Memory B cell (primary cell): Measurements from ENCODE around the gene CHGA.

Experiments
- ATAC-seq: fragments of 150-1000 bp; cut with Tn5 transposase; 2 replicates; pipeline ENCODE4 v1.10.0; 2021; ENCODE audit warnings: low read depth, mild to moderate bottlenecking, moderate library complexity
- DNase-seq, 2 donors: peaks; one replicate each; pipeline ENCODE4 v3.0.0; 2022; ENCODE audit warnings: low spot score in 2 of 2
- H3K27ac Mint-ChIP-seq: one replicate; pipeline ENCODE4 v1.8.0; 2022; ENCODE audit warnings: mild to moderate bottlenecking, moderate library complexity, mixed read lengths
- H3K27me3 Mint-ChIP-seq: one replicate; pipeline ENCODE4 v1.8.0; 2022; ENCODE audit warnings: mixed read lengths
- H3K36me3 Mint-ChIP-seq: one replicate; pipeline ENCODE4 v1.8.0; 2022; ENCODE audit warnings: mild to moderate bottlenecking, mixed read lengths
- H3K4me1 Mint-ChIP-seq: one replicate; pipeline ENCODE4 v1.8.0; 2022; ENCODE audit warnings: mixed read lengths
- H3K4me3 Mint-ChIP-seq: one replicate; pipeline ENCODE4 v1.8.0; 2022; ENCODE audit warnings: mild to moderate bottlenecking, moderate library complexity, mixed read lengths
- H3K9me3 Mint-ChIP-seq: one replicate; pipeline ENCODE4 v1.8.0; 2022; ENCODE audit warnings: mixed read lengths

CHGA gene

GRCh38 chr14:92917956-92918355 lies 5.0 kb upstream of the CHGA start:
- DNase-seq (no peak), ATAC-seq (no peak)
- H3K36me3 Mint-ChIP-seq, result no peaks in the 10 kb centered on the region
- H3K27me3 Mint-ChIP-seq, result peaks cover 23% of the 10 kb centered on the region
- H3K4me1 Mint-ChIP-seq, result no peaks in the 10 kb centered on the region
- no peak overlapping the region for H3K27ac Mint-ChIP-seq
- no peak overlapping the region for H3K4me3 Mint-ChIP-seq
- H3K9me3 Mint-ChIP-seq, result peaks cover 2% of the 10 kb centered on the region

GRCh38 chr14:92920001-92920400 lies 2.9 kb upstream of the CHGA start:
- ATAC-seq, result no peak
- no peak overlapping the region for H3K4me3 Mint-ChIP-seq
- no peaks in the 10 kb centered on the region for H3K36me3 Mint-ChIP-seq
- peaks cover 11% of the 10 kb centered on the region for H3K4me1 Mint-ChIP-seq
- no peaks in the 10 kb centered on the region for H3K9me3 Mint-ChIP-seq
- H3K27ac Mint-ChIP-seq, result no peak overlapping the region
- H3K27me3 Mint-ChIP-seq, result peaks cover 26% of the 10 kb centered on the region
- no peak for DNase-seq

GRCh38 chr14:92922155-92922735 lies 705 bp upstream of the CHGA start:
- no peak overlapping the region for H3K4me3 Mint-ChIP-seq
- peaks cover 31% of the 10 kb centered on the region for H3K27me3 Mint-ChIP-seq
- H3K9me3 Mint-ChIP-seq, result no peaks in the 10 kb centered on the region
- no peak overlapping the region for H3K27ac Mint-ChIP-seq
- no peaks in the 10 kb centered on the region for H3K36me3 Mint-ChIP-seq
- ATAC-seq (no peak), DNase-seq (no peak)
- peaks cover 14% of the 10 kb centered on the region for H3K4me1 Mint-ChIP-seq

- peaks cover 14% of the 10 kb centered on the region for H3K4me1 Mint-ChIP-seq
- no peaks in the 10 kb centered on the region for H3K9me3 Mint-ChIP-seq
- no peak for ATAC-seq
- no peak overlapping the region for H3K27ac Mint-ChIP-seq
- H3K36me3 Mint-ChIP-seq, result no peaks in the 10 kb centered on the region
- DNase-seq, result no peak
- peaks cover 27% of the 10 kb centered on the region for H3K27me3 Mint-ChIP-seq
- H3K4me3 Mint-ChIP-seq, result no peak overlapping the region
These were observed 774 bp downstream of the CHGA start for GRCh38 chr14:92923744-92924103.

GRCh38 chr14:92924247-92924646 lies 1.3 kb downstream of the CHGA start:
- H3K36me3 Mint-ChIP-seq, result no peaks in the 10 kb centered on the region
- H3K27me3 Mint-ChIP-seq, result peaks cover 26% of the 10 kb centered on the region
- peak overlapping the region; percentile 15 for H3K4me3 Mint-ChIP-seq
- no peak overlapping the region for H3K27ac Mint-ChIP-seq
- no peak for DNase-seq
- peaks cover 14% of the 10 kb centered on the region for H3K4me1 Mint-ChIP-seq
- H3K9me3 Mint-ChIP-seq, result no peaks in the 10 kb centered on the region
- ATAC-seq, result peak; percentile 79

- Mint-ChIP-seq H3K36me3 (no peaks in the 10 kb centered on the region), H3K9me3 (no peaks in the 10 kb centered on the region), H3K4me3 (no peak overlapping the region), H3K27ac (no peak overlapping the region), H3K27me3 (peaks cover 23% of the 10 kb centered on the region), H3K4me1 (peaks cover 14% of the 10 kb centered on the region)
- DNase-seq (no peak), ATAC-seq (no peak)
These were observed 2.5 kb downstream of the CHGA start for GRCh38 chr14:92925446-92925845.

- Mint-ChIP-seq H3K27ac (no peak overlapping the region), H3K36me3 (no peaks in the 10 kb centered on the region), H3K27me3 (peaks cover 23% of the 10 kb centered on the region), H3K4me3 (no peak overlapping the region), H3K4me1 (peaks cover 14% of the 10 kb centered on the region), H3K9me3 (no peaks in the 10 kb centered on the region)
- no peak for DNase-seq
- ATAC-seq, result no peak
These were observed 3.4 kb downstream of the CHGA start for GRCh38 chr14:92926180-92926845.

- DNase-seq (no peak), ATAC-seq (no peak)
- H3K4me3 Mint-ChIP-seq, result no peak overlapping the region
- no peaks in the 10 kb centered on the region for H3K9me3 Mint-ChIP-seq
- peaks cover 19% of the 10 kb centered on the region for H3K27me3 Mint-ChIP-seq
- H3K4me1 Mint-ChIP-seq, result peaks cover 14% of the 10 kb centered on the region
- H3K36me3 Mint-ChIP-seq, result no peaks in the 10 kb centered on the region
- no peak overlapping the region for H3K27ac Mint-ChIP-seq
These were observed 4.0 kb downstream of the CHGA start for GRCh38 chr14:92926931-92927330.

- H3K27ac Mint-ChIP-seq, result no peak overlapping the region
- DNase-seq (no peak), ATAC-seq (no peak)
- H3K9me3 Mint-ChIP-seq, result no peaks in the 10 kb centered on the region
- H3K27me3 Mint-ChIP-seq, result peaks cover 13% of the 10 kb centered on the region
- H3K4me1 Mint-ChIP-seq, result peaks cover 14% of the 10 kb centered on the region
- H3K4me3 Mint-ChIP-seq, result no peak overlapping the region
- peaks cover 2% of the 10 kb centered on the region for H3K36me3 Mint-ChIP-seq
These were observed 4.7 kb downstream of the CHGA start for GRCh38 chr14:92927349-92928257.

- Mint-ChIP-seq H3K4me1 (peaks cover 14% of the 10 kb centered on the region), H3K9me3 (no peaks in the 10 kb centered on the region), H3K27me3 (peaks cover 12% of the 10 kb centered on the region), H3K36me3 (peaks cover 2% of the 10 kb centered on the region), H3K4me3 (no peak overlapping the region), H3K27ac (no peak overlapping the region)
- DNase-seq (no peak), ATAC-seq (no peak)
These were observed 5.3 kb downstream of the CHGA start for GRCh38 chr14:92928258-92928629.

- Mint-ChIP-seq H3K4me3 (no peak overlapping the region), H3K27ac (no peak overlapping the region), H3K36me3 (peaks cover 2% of the 10 kb centered on the region), H3K4me1 (peaks cover 9% of the 10 kb centered on the region), H3K27me3 (peaks cover 8% of the 10 kb centered on the region), H3K9me3 (no peaks in the 10 kb centered on the region)
- ATAC-seq (no peak), DNase-seq (no peak)
These were observed 6.2 kb downstream of the CHGA start for GRCh38 chr14:92928961-92929688.

- H3K4me3 Mint-ChIP-seq, result no peak overlapping the region
- peaks cover 2% of the 10 kb centered on the region for H3K36me3 Mint-ChIP-seq
- H3K27ac Mint-ChIP-seq, result no peak overlapping the region
- peaks cover 7% of the 10 kb centered on the region for H3K27me3 Mint-ChIP-seq
- H3K4me1 Mint-ChIP-seq, result peaks cover 4% of the 10 kb centered on the region
- ATAC-seq (no peak), DNase-seq (no peak)
- H3K9me3 Mint-ChIP-seq, result no peaks in the 10 kb centered on the region
These were observed 7.0 kb downstream of the CHGA start for GRCh38 chr14:92929689-92930608.
